GM23338 (cell line): ENCODE measurements around the gene CD8A. TPM values are rescaled to one million over a fixed set of nuclear protein-coding genes. Genes with fewer than 3 reads are reported as not detected.
A peak's percentile ranks its signal among the peaks of the same experiment; 100 is the strongest.
"Not testable (repeated sequence)": the region's sequence is repeated elsewhere in the genome, so short reads cannot be mapped to it uniquely, and the experiment has no call there.

ENCODE experiments used
- ATAC-seq: fragments of 200-7000 bp; cut with Tn5 transposase; 3 replicates; pipeline ENCODE4 v1.9.1; 2020
- DNase-seq: peaks from one replicate; pipeline ENCODE4 v3.0.0-alpha.2; 2015; ENCODE audit warnings: low spot score
- H2AFZ ChIP-seq: fragments of 200-600 bp; sonication (generic); 2 replicates; pipeline ENCODE4 v1.8.0; 2016; ENCODE audit warnings: antibody characterized with exemption, mild to moderate bottlenecking, moderate library complexity
- H3F3A ChIP-seq: fragments of 200-600 bp; sonication (generic); replicated peaks from 2 replicates; pipeline ENCODE4 v1.8.0; 2017; ENCODE audit warnings: antibody characterized with exemption, mixed run types, low read depth
- H3K27ac ChIP-seq: fragments of 200-600 bp; sonication (generic); 2 replicates; pipeline ENCODE4 v1.6.1; 2016; ENCODE audit warnings: low read depth
- H3K27me3 ChIP-seq: fragments of 200-600 bp; sonication (generic); 2 replicates; pipeline ENCODE4 v1.8.0; 2016; ENCODE audit warnings: mild to moderate bottlenecking, mixed run types, moderate library complexity; ENCODE audit not compliant: insufficient read depth
- H3K36me3 ChIP-seq: fragments of 200-600 bp; sonication (generic); 2 replicates; pipeline ENCODE4 v1.8.0; 2016; ENCODE audit warnings: mild to moderate bottlenecking; ENCODE audit not compliant: insufficient read depth
- H3K4me1 ChIP-seq: fragments of 200-600 bp; sonication (generic); 2 replicates; pipeline ENCODE4 v1.8.0; 2016; ENCODE audit warnings: mild to moderate bottlenecking, moderate library complexity; ENCODE audit not compliant: insufficient read depth
- H3K4me2 ChIP-seq: fragments of 200-600 bp; sonication (generic); 2 replicates; pipeline ENCODE4 v1.7.1; 2017; ENCODE audit warnings: mixed run types
- H3K4me3 ChIP-seq: fragments of 200-600 bp; sonication (generic); 2 replicates; pipeline ENCODE4 v1.6.1; 2016; ENCODE audit warnings: mixed run types
- H3K79me2 ChIP-seq: fragments of 200-600 bp; sonication (generic); replicated peaks from 2 replicates; pipeline ENCODE4 v1.8.0; 2017; ENCODE audit warnings: mild to moderate bottlenecking; ENCODE audit not compliant: insufficient read depth
- H3K9me2 ChIP-seq: fragments of 200-600 bp; sonication (generic); 2 replicates; pipeline ENCODE4 v1.8.0; 2017; ENCODE audit not compliant: insufficient read depth
- H4K20me1 ChIP-seq: fragments of 200-600 bp; sonication (generic); replicated peaks from 2 replicates; pipeline ENCODE4 v1.8.0; 2017; ENCODE audit warnings: mild to moderate bottlenecking; ENCODE audit not compliant: insufficient read depth
- H3K27ac Mint-ChIP-seq: 2 replicates; pipeline ENCODE4 v1.8.0; 2020; ENCODE audit warnings: inconsistent platforms, mild to moderate bottlenecking, moderate library complexity, mixed read lengths
- H3K27me3 Mint-ChIP-seq: 3 replicates; pipeline ENCODE4 v1.8.0; 2022; ENCODE audit warnings: low read depth, mild to moderate bottlenecking, moderate library complexity, mixed read lengths, inconsistent platforms; ENCODE audit not compliant: insufficient read depth, poor library complexity
- H3K36me3 Mint-ChIP-seq: 3 replicates; pipeline ENCODE4 v1.8.0; 2021; ENCODE audit warnings: low read depth, mild to moderate bottlenecking, inconsistent platforms, moderate library complexity, mixed read lengths
- H3K4me1 Mint-ChIP-seq: 3 replicates; pipeline ENCODE4 v1.8.0; 2020; ENCODE audit warnings: mild to moderate bottlenecking, inconsistent platforms, mixed read lengths
- H3K4me3 Mint-ChIP-seq: 3 replicates; pipeline ENCODE4 v1.8.0; 2021; ENCODE audit warnings: moderate library complexity, mild to moderate bottlenecking, inconsistent platforms, mixed read lengths
- H3K9me3 Mint-ChIP-seq: 3 replicates; pipeline ENCODE4 v1.8.0; 2020; ENCODE audit warnings: moderate library complexity, mild to moderate bottlenecking, inconsistent platforms, mixed read lengths
- CREB1 ChIP-seq: fragments of 250-450 bp; sonication (Bioruptor Pico); IDR thresholded peaks from 2 replicates; pipeline ENCODE4 v1.5.0; 2020; ENCODE audit warnings: low read depth, mild to moderate bottlenecking, moderate library complexity
- ETS1 ChIP-seq: IDR thresholded peaks from 2 replicates; pipeline ENCODE4 v1.6.1; 2016; ENCODE audit warnings: antibody characterized with exemption
- EZH2 ChIP-seq: fragments of 200-600 bp; sonication (generic); IDR thresholded peaks from one replicate; pipeline ENCODE4 v1.8.0; 2017; ENCODE audit warnings: antibody characterized with exemption, mild to moderate bottlenecking, low read depth; ENCODE audit not compliant: unreplicated experiment
- EZH2phosphoT487 ChIP-seq: fragments of 200-600 bp; sonication (generic); IDR thresholded peaks from one replicate; pipeline ENCODE4 v1.8.1; 2018; ENCODE audit warnings: antibody characterized with exemption; ENCODE audit not compliant: unreplicated experiment
- POLR2AphosphoS5 ChIP-seq: IDR thresholded peaks from 2 replicates; pipeline ENCODE4 v1.6.1; 2016; ENCODE audit warnings: antibody characterized with exemption, low read depth
- STAT1 ChIP-seq: IDR thresholded peaks from one replicate; pipeline ENCODE4 v1.6.1; 2016; ENCODE audit warnings: antibody characterized with exemption; ENCODE audit not compliant: unreplicated experiment
- long read RNA-seq: library from polyadenylated mRNA; unstranded; transcript quantifications from one replicate; pipeline ENCODE4 v2.0.0, GENCODE V29; 2020; ENCODE audit not compliant: unreplicated experiment
- polyA plus RNA-seq: library from polyadenylated mRNA; unstranded; fragments of >200 nt; fragmentation: Nextera tagmentation; extraction: Ambion mirVana; gene quantifications from 2 replicates; pipeline ENCODE4 v1.2.1, GENCODE V29; 2016
- total RNA-seq: library from RNA; depleted of rRNA; stranded (reverse); fragments of >200 nt; shearing (Covaris generic); gene quantifications from 2 replicates; pipeline ENCODE4 v1.2.3, GENCODE V29; 2014; rRNA removed

CD8A gene
- total RNA-seq (0.24 and 0.54 TPM in 2 replicates), polyA plus RNA-seq (0.12 and 0.19 TPM in 2 replicates)
- long read RNA-seq, partial matches to known transcripts, result 0 of 1 reads
- long read RNA-seq, other reads (novel, unspliced or antisense), result 1 of 1 reads

- H3K27ac ChIP-seq, result no peak within 1 kb of the TSS
- peaks cover 7% of the 10 kb centered on the region; the same call in 2 of the 3 replicates for H3K36me3 Mint-ChIP-seq
- DNase-seq (peak; percentile 56), ATAC-seq (peak; percentile 35)
- H3K4me2 ChIP-seq, result peak within 1 kb of the TSS; percentile 82
- peaks cover 16% of the 10 kb centered on the region for H3K4me1 Mint-ChIP-seq
- no peak within 1 kb of the TSS for H3K27ac Mint-ChIP-seq
- TF ChIP-seq ETS1, result no peak
- TF ChIP-seq POLR2AphosphoS5, result no peak
- no peak for TF ChIP-seq STAT1
- peak; percentile 30; the same call in 1 of the 2 replicates for TF ChIP-seq CREB1 (CRISPR knock-in tag)
- TF ChIP-seq EZH2, result peak; percentile 81
- peak; percentile 65 for TF ChIP-seq EZH2phosphoT487
- peaks cover 18% of the 10 kb centered on the region for H3K9me3 Mint-ChIP-seq
- peak within 1 kb of the TSS; percentile 89 for H2AFZ ChIP-seq
- H3K27me3 ChIP-seq, result peaks cover 66% of the 10 kb centered on the region
- no peaks in the 10 kb centered on the region for H3F3A ChIP-seq
- no peaks in the 10 kb centered on the region for H4K20me1 ChIP-seq
- peaks cover 52% of the 10 kb centered on the region for H3K27me3 Mint-ChIP-seq
- H3K4me3 Mint-ChIP-seq, result peak within 1 kb of the TSS; percentile 67
- no peaks in the 10 kb centered on the region for H3K79me2 ChIP-seq
- H3K36me3 ChIP-seq, result no peaks in the 10 kb centered on the region
- H3K9me2 ChIP-seq, result no peaks in the 10 kb centered on the region
- 0 out of 2 replicates have a peak, but pooled peaks cover 5% of the 10 kb centered on the region for H3K4me1 ChIP-seq
- H3K4me3 ChIP-seq, result peak within 1 kb of the TSS; percentile 57
Measured at GRCh38 chr2:86790676-86791572, at the start of gene CD8A. CD8A (minus strand) TSS chr2:86790913; CDS start chr2:86790825, 88 bp downstream.

- H3K9me3 Mint-ChIP-seq, H2AFZ ChIP-seq, H3F3A ChIP-seq, H3K27ac ChIP-seq, H3K4me3 ChIP-seq, H3K27ac Mint-ChIP-seq, H4K20me1 ChIP-seq, H3K36me3 Mint-ChIP-seq, H3K4me1 ChIP-seq, H3K9me2 ChIP-seq, H3K4me2 ChIP-seq, H3K79me2 ChIP-seq, DNase-seq, H3K27me3 ChIP-seq, H3K36me3 ChIP-seq: not testable (repeated sequence)
- Mint-ChIP-seq H3K4me3 (peak overlapping the region; percentile 32; the same call in 1 of the 3 replicates), H3K4me1 (peaks cover 21% of the 10 kb centered on the region), H3K27me3 (peaks cover 11% of the 10 kb centered on the region)
- peak; percentile 41 for ATAC-seq
Measured at GRCh38 chr2:86839871-86840548, 49.3 kb upstream of the CD8A start.

- not testable (repeated sequence) for H3K27ac Mint-ChIP-seq
Measured at GRCh38 chr2:86839455-86839854, 48.7 kb upstream of the CD8A start.

GRCh38 chr2:86837714-86838113 is 47.0 kb upstream of the CD8A start:
- H3F3A ChIP-seq, H3K4me3 Mint-ChIP-seq, H3K4me1 ChIP-seq, DNase-seq, H2AFZ ChIP-seq, H4K20me1 ChIP-seq, H3K27ac Mint-ChIP-seq, H3K79me2 ChIP-seq, H3K4me3 ChIP-seq, H3K27ac ChIP-seq, H3K9me2 ChIP-seq, H3K27me3 ChIP-seq, H3K9me3 Mint-ChIP-seq, H3K36me3 Mint-ChIP-seq, H3K36me3 ChIP-seq: not testable (repeated sequence)
- peaks cover 12% of the 10 kb centered on the region for H3K27me3 Mint-ChIP-seq
- peak overlapping the region; percentile 48; the same call in 1 of the 2 replicates for H3K4me2 ChIP-seq
- H3K4me1 Mint-ChIP-seq, result peaks cover 21% of the 10 kb centered on the region
- peak; percentile 22 for ATAC-seq

More at GRCh38 chr2:86839455-86839854, 48.7 kb upstream of the CD8A start:
- H3K27ac ChIP-seq, H3K9me2 ChIP-seq, H4K20me1 ChIP-seq, H2AFZ ChIP-seq, H3K36me3 Mint-ChIP-seq, H3K4me3 ChIP-seq, H3K27me3 ChIP-seq, DNase-seq, H3K79me2 ChIP-seq, H3K36me3 ChIP-seq, H3K4me2 ChIP-seq, H3K4me3 Mint-ChIP-seq, H3K4me1 ChIP-seq, H3F3A ChIP-seq, H3K9me3 Mint-ChIP-seq: not testable (repeated sequence)
- peak; percentile 49 for ATAC-seq
- Mint-ChIP-seq H3K4me1 (peaks cover 21% of the 10 kb centered on the region), H3K27me3 (peaks cover 11% of the 10 kb centered on the region)
